Gastroesophageal sphincter (tissue), 3 donors: ENCODE measurements around the gene C19orf67.

ENCODE experiments used
- CTCF ChIP-seq, 4 experiments: fragments of 200-600 bp in 2 of 4; fragments of 450-650 bp in 2 of 4; sonication (generic) in 1 of 4; IDR thresholded peaks; one replicate each; pipeline ENCODE4 v1.5.1; 2017 to 2019; ENCODE audit warnings: antibody characterized with exemption in 4 of 4, mild to moderate bottlenecking in 2 of 4, moderate library complexity in 2 of 4
- EP300 ChIP-seq: sonication (generic); formaldehyde crosslinking; IDR thresholded peaks from one replicate; pipeline ENCODE4 v1.6.1; 2017; ENCODE audit warnings: antibody characterized with exemption, mild to moderate bottlenecking
- POLR2A ChIP-seq, 2 donors: fragments of 450-650 bp; IDR thresholded peaks; one replicate each; pipeline ENCODE4 v1.6.1; 2017; ENCODE audit warnings: antibody characterized with exemption in 2 of 2, mild to moderate bottlenecking in 2 of 2, moderate library complexity in 1 of 2
- POLR2AphosphoS5 ChIP-seq: sonication (generic); formaldehyde crosslinking; IDR thresholded peaks from one replicate; pipeline ENCODE4 v1.6.1; 2017; ENCODE audit warnings: antibody characterized with exemption

- TF ChIP-seq CTCF (IDR thresholded peaks at IDR 0.05) = no peak
- no peak for TF ChIP-seq EP300
- TF ChIP-seq POLR2A (IDR thresholded peaks at IDR 0.05) = no peak
- no peak for TF ChIP-seq POLR2AphosphoS5
Observed at GRCh38 chr19:14082675-14082960, 3.0 kb downstream of the C19orf67 start.
